Spleen (tissue), 7 donors: ENCODE measurements around the gene TWF2.

Experiments used
- POLR2AphosphoS5 ChIP-seq, 3 donors: sonication (generic); formaldehyde crosslinking; IDR thresholded peaks; one replicate each; pipeline ENCODE4 v1.5.1; 2017; ENCODE audit warnings: antibody characterized with exemption in 3 of 3
- TF ChIP-seq, protein P1 (sequence below), 11 experiments: fragments of 200-600 bp in 7 of 11; fragments of 450-650 bp in 4 of 11; sonication (generic) in 4 of 11; IDR thresholded peaks in 8 of 11; conservative IDR thresholded peaks in 3 of 11; 1 replicate in 7 of 11; 2 replicates in 4 of 11; pipeline versions ENCODE4 v1.4.0 to v1.8.0; 2016 to 2021; ENCODE audit warnings: antibody characterized with exemption in 11 of 11, inconsistent platforms in 4 of 11, mild to moderate bottlenecking in 1 of 11
- donor health status: DM: no; HTN: no; CAD: no; lungs with moderate emphysema.
- donor health status: DM: no; HTN: no; CAD: no.
- donor health status: DM: no; HTN: no; CAD: no.

- TF ChIP-seq, protein P1, sequence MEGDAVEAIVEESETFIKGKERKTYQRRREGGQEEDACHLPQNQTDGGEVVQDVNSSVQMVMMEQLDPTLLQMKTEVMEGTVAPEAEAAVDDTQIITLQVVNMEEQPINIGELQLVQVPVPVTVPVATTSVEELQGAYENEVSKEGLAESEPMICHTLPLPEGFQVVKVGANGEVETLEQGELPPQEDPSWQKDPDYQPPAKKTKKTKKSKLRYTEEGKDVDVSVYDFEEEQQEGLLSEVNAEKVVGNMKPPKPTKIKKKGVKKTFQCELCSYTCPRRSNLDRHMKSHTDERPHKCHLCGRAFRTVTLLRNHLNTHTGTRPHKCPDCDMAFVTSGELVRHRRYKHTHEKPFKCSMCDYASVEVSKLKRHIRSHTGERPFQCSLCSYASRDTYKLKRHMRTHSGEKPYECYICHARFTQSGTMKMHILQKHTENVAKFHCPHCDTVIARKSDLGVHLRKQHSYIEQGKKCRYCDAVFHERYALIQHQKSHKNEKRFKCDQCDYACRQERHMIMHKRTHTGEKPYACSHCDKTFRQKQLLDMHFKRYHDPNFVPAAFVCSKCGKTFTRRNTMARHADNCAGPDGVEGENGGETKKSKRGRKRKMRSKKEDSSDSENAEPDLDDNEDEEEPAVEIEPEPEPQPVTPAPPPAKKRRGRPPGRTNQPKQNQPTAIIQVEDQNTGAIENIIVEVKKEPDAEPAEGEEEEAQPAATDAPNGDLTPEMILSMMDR (IDR thresholded peaks at IDR 0.05 in 8 of 11, conservative IDR thresholded peaks at IDR 0.05 in 3 of 11) = no peak
- TF ChIP-seq POLR2AphosphoS5 (IDR thresholded peaks at IDR 0.05) = no peak
Measured at GRCh38 chr3:52182196-52182595, 56.8 kb downstream of the TWF2 start.
